Measurements from ENCODE around the gene SYNJ2. TPM values are rescaled to one million over a fixed set of nuclear protein-coding genes. Genes with fewer than 3 reads are reported as not detected.

The SYNJ2 gene
- total RNA-seq, 1 donor from 2014 or later, result 44.9 TPM

- intact Hi-C loops (cut with micrococcal nuclease), result no loop called here
These were observed 68.6 kb downstream of the SYNJ2 start for GRCh38 chr6:158050107-158050735.

- intact Hi-C loops (cut with micrococcal nuclease), result no loop called here
These were observed 69.3 kb downstream of the SYNJ2 start for GRCh38 chr6:158050955-158051354.

- intact Hi-C loops (cut with micrococcal nuclease), result no loop called here
These were observed 70.3 kb downstream of the SYNJ2 start for GRCh38 chr6:158051968-158052367.

DNA sequence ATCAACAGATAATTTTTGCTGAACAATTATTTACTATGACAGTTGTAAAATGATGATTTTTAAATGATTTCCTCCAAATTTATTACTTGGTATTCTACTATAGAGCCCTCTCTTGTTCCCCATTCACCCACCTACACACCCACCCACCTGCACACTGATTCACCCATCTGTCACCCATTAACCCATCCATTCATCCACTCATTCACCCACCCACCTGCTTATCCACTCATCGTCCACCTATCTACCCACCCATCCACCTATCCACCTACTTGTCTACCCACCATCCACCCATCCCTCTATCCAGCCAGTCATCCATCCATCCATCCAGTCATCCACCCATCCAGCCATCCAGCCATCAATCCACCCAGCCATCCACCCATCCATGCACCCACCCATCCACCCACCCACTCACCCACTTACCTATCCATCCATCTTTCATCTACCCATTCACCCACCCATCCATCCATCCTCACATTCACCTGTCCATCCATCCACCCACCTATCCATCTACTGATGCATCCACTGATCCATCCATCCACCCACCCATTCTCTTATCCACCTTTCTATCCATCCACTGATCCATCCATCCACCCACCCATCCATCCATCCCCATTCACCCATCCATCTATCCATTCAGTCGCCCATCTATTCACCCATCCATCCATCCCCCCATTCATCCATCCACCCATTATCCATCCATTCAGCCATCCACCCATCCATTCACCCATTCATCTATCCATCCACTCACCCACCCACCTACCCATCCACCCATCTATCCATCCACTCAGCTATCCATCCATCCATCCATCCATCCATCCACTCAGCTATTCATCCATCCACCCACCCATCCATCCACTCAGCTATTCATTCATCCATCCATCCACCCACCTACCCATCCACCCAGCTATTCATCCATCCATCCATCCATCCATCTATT is 72.0 kb downstream of the SYNJ2 start:
- intact Hi-C loops (cut with micrococcal nuclease), result no loop called here

GRCh38 chr6:158056355-158056754 is 74.7 kb downstream of the SYNJ2 start:
- intact Hi-C loops (cut with micrococcal nuclease), result no loop called here

- intact Hi-C loops (cut with micrococcal nuclease), result no loop called here
These were observed 75.1 kb downstream of the SYNJ2 start for GRCh38 chr6:158056804-158057203.

DNA sequence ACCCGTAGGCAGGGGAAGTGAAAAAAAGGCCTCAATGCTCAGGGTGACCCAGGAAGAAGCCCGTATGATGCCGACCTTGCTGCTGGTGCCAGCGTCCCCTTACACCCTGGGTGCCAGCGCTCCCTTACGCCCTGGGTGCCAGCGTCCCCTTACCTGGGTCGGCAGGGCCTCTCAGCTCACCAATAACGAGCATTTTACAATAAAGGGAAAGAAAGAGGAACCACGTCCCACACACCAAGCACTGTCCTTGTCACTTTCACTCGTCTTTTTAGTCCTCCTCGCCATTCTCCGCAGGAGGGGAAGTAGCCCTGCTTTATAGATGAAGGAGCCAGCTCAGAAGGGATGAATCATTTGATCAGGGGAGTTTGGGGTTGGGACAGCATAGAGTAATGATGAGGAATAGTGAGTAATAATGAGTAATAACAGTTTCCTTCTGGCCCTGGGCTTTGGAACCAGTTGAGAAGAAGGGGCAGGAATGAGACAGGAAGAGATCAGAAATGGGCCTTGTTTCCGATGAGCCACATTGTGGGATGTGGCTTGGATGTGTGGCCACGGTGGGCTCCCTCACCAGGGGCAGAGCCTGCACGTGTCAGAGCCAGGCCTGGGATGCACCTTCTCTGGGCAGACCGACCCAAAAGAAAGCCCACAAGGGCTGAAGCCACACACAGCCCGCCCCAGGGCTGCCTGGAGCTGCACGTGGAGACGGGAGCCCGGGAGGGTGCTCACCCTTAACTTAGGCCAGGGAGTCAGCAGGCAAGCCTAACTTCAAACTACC is 75.7 kb downstream of the SYNJ2 start:
- intact Hi-C loops (cut with micrococcal nuclease), result no loop called here

- intact Hi-C loops (cut with micrococcal nuclease), result no loop called here
These were observed 76.5 kb downstream of the SYNJ2 start for GRCh38 chr6:158058171-158058651.

GRCh38 chr6:158059108-158059507 is 77.4 kb downstream of the SYNJ2 start:
- intact Hi-C loops (cut with micrococcal nuclease), result no loop called here

DNA sequence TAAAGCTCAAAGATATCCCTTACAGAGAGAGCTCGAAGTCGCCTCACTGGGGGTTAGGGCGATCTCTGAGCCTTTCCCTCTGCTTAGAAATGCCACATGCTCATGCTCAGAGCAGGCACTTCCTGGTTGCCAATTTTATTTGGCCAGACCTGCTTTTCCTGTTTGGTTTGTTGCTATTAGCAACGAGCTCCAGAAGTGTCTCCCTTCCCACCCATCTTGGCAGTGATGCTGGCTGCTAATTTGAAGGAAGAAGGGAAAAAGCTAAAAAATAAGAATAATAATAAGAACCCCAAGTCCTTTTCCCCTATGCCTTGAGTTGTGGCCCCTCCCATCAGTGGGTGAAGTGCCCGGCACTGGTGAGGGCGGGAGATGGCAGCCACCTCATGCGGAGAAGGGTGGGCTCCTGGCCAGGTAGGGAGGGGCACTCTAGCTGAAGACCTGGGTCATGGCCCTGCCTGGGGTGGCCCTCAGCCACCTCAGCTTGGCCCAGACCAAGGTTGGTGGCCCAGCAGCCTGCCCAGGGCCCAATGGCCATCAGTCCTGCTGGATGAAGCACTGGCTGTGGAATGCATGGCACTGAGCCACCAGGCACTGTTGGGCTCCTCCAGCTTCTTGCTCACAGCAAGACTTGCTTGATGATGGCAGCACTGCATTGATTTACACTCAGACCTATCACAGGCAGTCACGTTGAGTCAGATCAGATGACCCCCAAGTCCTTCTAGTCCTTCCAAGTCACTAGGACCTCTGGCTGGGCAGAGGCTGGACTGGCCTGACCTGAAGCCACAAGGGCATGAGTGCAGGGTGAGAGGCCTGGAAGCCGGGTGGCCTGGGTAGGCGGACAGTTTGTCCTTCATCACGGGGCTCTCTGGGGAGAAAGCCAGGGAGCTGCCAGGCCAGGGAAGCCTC is 79.0 kb downstream of the SYNJ2 start:
- intact Hi-C loops (cut with micrococcal nuclease), result no loop called here

GRCh38 chr6:158061361-158061708 is 79.7 kb downstream of the SYNJ2 start:
- intact Hi-C loops (cut with micrococcal nuclease), result no loop called here

DNA sequence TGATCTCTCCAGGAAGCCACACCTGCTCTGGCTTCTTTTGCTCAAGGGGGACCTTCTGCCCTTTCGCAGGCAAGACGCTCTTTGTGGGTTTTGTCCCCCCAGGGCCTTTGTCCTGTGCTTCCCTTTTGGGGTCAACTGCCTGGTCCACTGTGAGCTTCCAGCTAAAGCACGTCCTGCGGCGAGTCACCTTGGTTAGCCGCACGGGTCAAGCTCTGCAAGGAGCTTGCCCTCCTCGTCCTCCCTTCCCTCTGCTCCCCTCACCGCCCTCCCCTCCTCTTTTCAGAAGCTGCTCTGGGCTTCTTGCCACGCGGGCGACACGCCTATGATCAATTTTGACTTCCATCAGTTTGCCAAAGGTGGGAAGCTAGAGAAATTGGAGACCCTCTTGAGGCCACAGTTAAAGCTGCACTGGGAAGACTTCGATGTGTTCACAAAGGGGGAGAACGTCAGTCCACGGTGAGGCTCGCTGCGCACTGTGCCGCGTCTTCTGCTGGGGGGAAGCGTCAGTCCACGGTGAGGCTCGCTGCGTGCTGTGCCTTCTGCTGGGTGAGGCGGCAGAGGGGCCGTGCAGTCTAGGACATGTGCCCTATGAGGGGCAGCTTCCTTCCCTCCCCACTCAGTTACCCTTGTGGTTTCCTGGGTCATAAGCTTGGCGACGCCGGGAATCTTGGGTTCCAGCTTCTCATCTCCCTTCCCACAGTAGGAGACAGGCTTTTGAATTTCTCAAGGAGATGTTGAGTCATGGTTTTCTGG is 80.2 kb downstream of the SYNJ2 start:
- intact Hi-C loops (cut with micrococcal nuclease), result no loop called here

GRCh38 chr6:158063736-158064135 is 82.1 kb downstream of the SYNJ2 start:
- intact Hi-C loops (cut with micrococcal nuclease), result no loop called here

DNA sequence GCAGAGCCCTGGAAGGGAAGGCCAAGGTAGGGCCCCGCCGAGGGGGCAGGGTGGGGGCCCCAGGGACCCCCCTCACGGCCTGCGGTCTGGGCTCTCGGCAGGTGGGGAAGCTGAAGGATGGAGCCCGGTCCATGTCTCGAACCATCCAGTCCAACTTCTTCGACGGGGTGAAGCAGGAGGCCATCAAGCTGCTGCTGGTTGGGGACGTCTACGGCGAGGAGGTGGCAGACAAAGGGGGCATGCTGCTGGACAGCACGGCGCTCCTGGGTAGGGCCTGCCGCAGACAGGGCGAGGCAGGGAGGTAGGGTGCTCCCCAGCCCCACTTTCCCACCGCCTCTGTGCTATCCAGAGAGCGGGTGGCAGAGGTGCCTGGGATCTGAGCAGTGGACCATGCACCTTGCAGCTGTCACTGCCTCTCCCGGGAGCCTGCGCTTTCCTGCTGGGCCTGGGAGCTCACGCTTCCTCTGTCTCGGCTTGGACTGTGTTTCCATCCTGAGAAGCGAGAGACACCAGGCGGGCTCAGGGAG is 83.1 kb downstream of the SYNJ2 start:
- intact Hi-C loops (cut with micrococcal nuclease), result no loop called here

DNA sequence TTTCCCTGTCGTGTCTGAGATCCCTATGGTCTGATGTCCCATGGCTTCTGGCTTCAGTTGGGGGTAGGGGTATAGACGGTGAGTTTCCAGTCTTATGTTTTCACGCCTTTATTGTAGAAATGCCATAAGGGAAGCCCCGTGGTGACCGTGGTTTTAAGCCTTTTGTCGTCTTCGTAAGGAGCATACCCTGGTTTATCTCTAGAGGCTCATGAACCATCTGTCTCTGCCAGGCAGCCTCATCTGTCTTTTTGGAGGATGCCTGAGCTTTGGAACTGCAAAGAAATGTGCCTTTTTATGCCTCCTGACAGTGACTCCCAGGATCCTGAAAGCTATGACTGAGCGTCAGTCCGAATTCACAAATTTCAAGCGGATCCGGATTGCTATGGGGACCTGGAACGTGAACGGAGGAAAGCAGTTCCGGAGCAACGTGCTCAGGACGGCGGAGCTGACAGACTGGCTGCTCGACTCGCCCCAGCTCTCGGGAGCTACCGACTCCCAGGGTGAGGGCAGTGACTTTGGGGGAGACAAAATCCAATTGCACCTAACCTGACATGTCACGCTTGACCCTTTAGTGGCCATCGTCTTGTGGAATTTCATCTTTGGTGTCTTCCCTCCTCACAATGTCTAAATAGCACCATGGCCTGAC is 84.6 kb downstream of the SYNJ2 start:
- intact Hi-C loops (cut with micrococcal nuclease), result no loop called here

DNA sequence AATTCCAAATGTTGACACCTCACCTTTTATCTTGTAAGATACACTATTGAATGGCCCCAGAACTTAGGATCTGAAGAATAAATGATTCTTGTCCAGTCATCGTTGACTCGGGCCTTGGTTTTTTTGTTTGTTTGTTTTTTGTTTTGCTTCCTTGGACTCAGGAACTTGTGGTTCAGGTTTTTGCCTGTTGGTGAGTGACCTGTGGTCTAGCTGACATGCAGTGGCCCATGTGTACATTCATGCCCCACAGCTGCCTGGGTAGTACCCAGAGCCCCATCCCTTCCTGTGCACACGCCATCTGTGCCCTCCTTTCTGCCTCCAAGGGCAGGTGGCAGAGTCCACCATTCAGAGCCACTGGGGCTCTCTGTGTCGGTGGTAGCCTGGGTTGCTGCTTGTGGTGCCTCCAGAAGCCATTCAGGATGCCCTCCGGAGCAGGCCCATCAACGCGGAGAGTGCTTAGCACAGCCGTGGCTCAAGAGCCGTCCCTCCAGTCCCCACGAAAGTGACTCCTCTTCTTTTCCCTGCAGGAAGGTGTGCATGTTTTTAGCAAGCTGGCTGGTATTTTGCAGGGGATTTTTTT is 85.9 kb downstream of the SYNJ2 start:
- intact Hi-C loops (cut with micrococcal nuclease), result no loop called here

GRCh38 chr6:158068156-158068892 is 86.7 kb downstream of the SYNJ2 start:
- intact Hi-C loops (cut with micrococcal nuclease), result no loop called here

All from T-helper 1 cell treated with Interleukin-12 subunit alpha and Interleukin-12 subunit beta and Interleukin-4 antibody, amounts not matched to agents 30 ng/mL and 1 ng/mL, for 36 hours (primary cell).